OCI-LY3 (cell line): ENCODE measurements around the gene DTX2.
"Not testable (repeated sequence)": the region's sequence is repeated elsewhere in the genome, so short reads cannot be mapped to it uniquely, and the experiment has no call there.

ENCODE experiments used
- EZH2phosphoT487 ChIP-seq: fragments of 200-600 bp; shearing (Covaris generic); IDR thresholded peaks from 2 replicates; pipeline ENCODE4 v1.6.1; 2018; ENCODE audit warnings: antibody characterized with exemption, mixed run types, low read depth
- TF ChIP-seq, protein P1 (sequence below): fragments of 200-600, 300-600 bp; sonication (generic); IDR thresholded peaks from 2 replicates; pipeline ENCODE4 v1.5.1; 2014; ENCODE audit warnings: antibody characterized with exemption, low read length, low read depth

GRCh38 chr7:76506643-76507042 lies 45.1 kb downstream of the DTX2 start:
- TF ChIP-seq EZH2phosphoT487 = not testable (repeated sequence)
- TF ChIP-seq, protein P1, sequence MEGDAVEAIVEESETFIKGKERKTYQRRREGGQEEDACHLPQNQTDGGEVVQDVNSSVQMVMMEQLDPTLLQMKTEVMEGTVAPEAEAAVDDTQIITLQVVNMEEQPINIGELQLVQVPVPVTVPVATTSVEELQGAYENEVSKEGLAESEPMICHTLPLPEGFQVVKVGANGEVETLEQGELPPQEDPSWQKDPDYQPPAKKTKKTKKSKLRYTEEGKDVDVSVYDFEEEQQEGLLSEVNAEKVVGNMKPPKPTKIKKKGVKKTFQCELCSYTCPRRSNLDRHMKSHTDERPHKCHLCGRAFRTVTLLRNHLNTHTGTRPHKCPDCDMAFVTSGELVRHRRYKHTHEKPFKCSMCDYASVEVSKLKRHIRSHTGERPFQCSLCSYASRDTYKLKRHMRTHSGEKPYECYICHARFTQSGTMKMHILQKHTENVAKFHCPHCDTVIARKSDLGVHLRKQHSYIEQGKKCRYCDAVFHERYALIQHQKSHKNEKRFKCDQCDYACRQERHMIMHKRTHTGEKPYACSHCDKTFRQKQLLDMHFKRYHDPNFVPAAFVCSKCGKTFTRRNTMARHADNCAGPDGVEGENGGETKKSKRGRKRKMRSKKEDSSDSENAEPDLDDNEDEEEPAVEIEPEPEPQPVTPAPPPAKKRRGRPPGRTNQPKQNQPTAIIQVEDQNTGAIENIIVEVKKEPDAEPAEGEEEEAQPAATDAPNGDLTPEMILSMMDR = not testable (repeated sequence)
